Activated naive CD4-positive, alpha-beta T cell treated with anti-CD3 and anti-CD28 coated beads, Interleukin-2, amount 10 ng/mL, durations not matched to agents 7 days and 5 days (primary cell): ENCODE results near the gene CCR9.
A peak's percentile ranks its signal among the peaks of the same experiment; 100 is the strongest.
"Not testable (repeated sequence)": the region's sequence is repeated elsewhere in the genome, so short reads cannot be mapped to it uniquely, and the experiment has no call there.

Experiments used
- CTCF ChIA-PET: fragments of 350-600 bp; sonication (Branson Sonifier 250); formaldehyde crosslinking; loops from one replicate; lab custom pipeline; 2021; ENCODE audit warnings: antibody characterized with exemption; lab: Charles Lee
- DNase-seq: peaks from one replicate; pipeline ENCODE4 v3.0.0-alpha.2; 2020
- H3K27ac Mint-ChIP-seq: one replicate; pipeline ENCODE4 v1.8.0; 2021; ENCODE audit warnings: mild to moderate bottlenecking, moderate library complexity, mixed read lengths
- H3K27me3 Mint-ChIP-seq: one replicate; pipeline ENCODE4 v1.8.0; 2021; ENCODE audit warnings: mild to moderate bottlenecking, mixed read lengths
- H3K36me3 Mint-ChIP-seq: one replicate; pipeline ENCODE4 v1.8.0; 2021; ENCODE audit warnings: mixed read lengths
- H3K4me1 Mint-ChIP-seq: one replicate; pipeline ENCODE4 v1.8.0; 2021; ENCODE audit warnings: mixed read lengths
- H3K4me3 Mint-ChIP-seq: one replicate; pipeline ENCODE4 v1.8.0; 2021; ENCODE audit warnings: mild to moderate bottlenecking, moderate library complexity, mixed read lengths
- H3K9me3 Mint-ChIP-seq: one replicate; pipeline ENCODE4 v1.8.0; 2021; ENCODE audit warnings: mixed read lengths

The CCR9 gene

GRCh38 chr3:45885979-45886705 lies at the start of gene CCR9:
Gene CCR9, plus strand, starts transcription at chr3:45886543. Its CDS starts 8,391 bp downstream, at chr3:45894934.
- CTCF ChIA-PET: no interaction called here
- Mint-ChIP-seq H3K27ac (no peak within 1 kb of the TSS), H3K27me3 (peaks cover 43% of the 10 kb centered on the region)

DNA sequence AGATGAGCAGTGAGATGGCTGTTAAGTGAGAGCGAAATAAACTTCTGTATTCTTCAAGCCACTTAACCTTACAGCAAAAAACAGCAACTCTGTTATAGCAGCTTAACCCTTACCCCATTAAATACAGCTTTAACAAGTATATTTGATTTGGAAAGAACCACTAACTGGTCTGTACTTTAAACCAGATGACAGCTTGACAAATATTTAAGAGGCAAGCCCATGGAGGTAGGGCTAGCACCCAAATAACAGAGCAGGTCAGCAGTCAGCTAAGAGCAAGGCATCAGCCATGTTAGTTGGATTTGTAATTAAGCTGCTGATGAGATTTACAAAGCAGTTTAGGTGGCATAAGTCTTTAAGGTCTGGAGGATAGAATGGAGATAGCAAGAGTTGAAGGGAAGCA lies 47.9 kb upstream of the CCR9 start:
- Mint-ChIP-seq H3K27ac (no peak overlapping the region), H3K27me3 (peaks cover 33% of the 10 kb centered on the region), H3K9me3 (no peaks in the 10 kb centered on the region), H3K4me3 (no peak overlapping the region), H3K36me3 (no peaks in the 10 kb centered on the region), H3K4me1 (peaks cover 21% of the 10 kb centered on the region)
- DNase-seq: no peak
- CTCF ChIA-PET: no interaction called here

More at GRCh38 chr3:45885979-45886705, at the start of gene CCR9:
- Mint-ChIP-seq H3K9me3 (no peaks in the 10 kb centered on the region), H3K36me3 (no peaks in the 10 kb centered on the region), H3K4me1 (peaks cover 7% of the 10 kb centered on the region), H3K4me3 (no peak within 1 kb of the TSS)
- no peak for DNase-seq

DNA sequence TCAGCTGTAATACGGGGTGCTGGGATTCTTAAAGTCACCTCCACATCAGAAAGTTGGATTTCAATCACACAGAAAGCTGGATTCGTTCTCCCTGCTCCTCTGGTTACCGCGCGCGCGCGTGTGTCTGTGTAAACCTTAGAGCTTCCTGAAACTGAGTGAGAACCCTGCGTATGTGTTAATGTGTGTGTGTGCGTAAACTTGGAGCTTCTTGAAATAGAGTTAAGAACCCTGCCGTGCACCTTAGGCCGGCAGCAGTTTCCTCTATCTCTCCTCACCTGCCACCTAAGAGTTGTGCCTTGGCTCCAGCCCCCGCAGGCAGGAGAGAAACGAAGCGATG lies 45.0 kb upstream of the CCR9 start:
- H3K27ac Mint-ChIP-seq: peak overlapping the region; percentile 65
- peak; percentile 50 for DNase-seq
- H3K36me3 Mint-ChIP-seq: no peaks in the 10 kb centered on the region
- H3K4me3 Mint-ChIP-seq: peak overlapping the region; percentile 88
- no peaks in the 10 kb centered on the region for H3K9me3 Mint-ChIP-seq
- peaks cover 25% of the 10 kb centered on the region for H3K4me1 Mint-ChIP-seq
- CTCF ChIA-PET: interaction anchor here (1.1 to 1.6 kb wide), 7 partner anchors 80 to 531 kb away, joined by 3 to 7 read pairs (median 4); no protein-coding TSS in a partner anchor
- peaks cover 43% of the 10 kb centered on the region for H3K27me3 Mint-ChIP-seq

DNA sequence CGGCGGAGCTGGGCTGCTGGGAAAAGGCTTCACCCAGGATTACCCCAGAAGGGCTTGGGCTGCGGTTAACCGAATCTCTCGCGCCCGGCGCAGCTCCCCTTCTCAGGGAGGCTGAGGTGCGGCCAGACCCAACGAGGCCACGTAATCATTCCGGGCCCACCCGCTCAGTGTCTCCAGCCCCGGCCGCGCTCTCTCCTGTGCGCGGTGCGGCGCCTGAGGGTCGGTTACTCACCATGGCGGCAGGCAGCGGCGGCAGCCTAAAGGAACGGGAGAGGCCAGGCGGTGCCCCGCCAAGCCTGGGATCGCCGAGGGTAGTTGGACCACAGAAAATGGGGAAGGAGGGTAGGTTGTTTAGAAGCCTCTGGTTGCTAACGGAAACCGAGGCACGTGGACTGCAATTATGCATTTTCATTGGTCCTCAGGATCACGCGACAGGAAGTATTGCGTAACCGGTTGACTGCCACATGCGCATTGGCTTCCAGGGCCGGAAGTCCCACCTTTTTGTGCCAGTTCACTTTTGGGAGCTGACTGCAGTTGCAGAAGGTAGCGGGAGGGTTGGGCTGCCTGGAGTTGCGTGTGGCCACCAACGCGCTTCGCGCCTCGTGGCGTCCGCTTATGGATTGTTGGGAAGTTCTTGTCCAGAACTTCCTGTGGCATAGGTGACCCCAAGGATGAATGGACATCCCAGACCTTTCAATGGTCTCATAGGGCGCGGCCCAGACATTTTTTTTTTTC lies 44.4 kb upstream of the CCR9 start, which contains the start of gene LZTFL1:
TSS of gene LZTFL1 (minus strand) at position 363 of the 735 bp plus-strand sequence. CDS start at position 235, 128 bp downstream.
- peak within 1 kb of the TSS; percentile 88 for H3K4me3 Mint-ChIP-seq
- DNase-seq: peak; percentile 95
- H3K9me3 Mint-ChIP-seq: no peaks in the 10 kb centered on the region
- peaks cover 25% of the 10 kb centered on the region for H3K4me1 Mint-ChIP-seq
- no peaks in the 10 kb centered on the region for H3K36me3 Mint-ChIP-seq
- H3K27me3 Mint-ChIP-seq: peaks cover 48% of the 10 kb centered on the region
- peak within 1 kb of the TSS; percentile 65 for H3K27ac Mint-ChIP-seq
- CTCF ChIA-PET: interaction anchor here (1.1 to 1.6 kb wide), 7 partner anchors 81 to 531 kb away, joined by 3 to 7 read pairs (median 4); no protein-coding TSS in a partner anchor

DNA sequence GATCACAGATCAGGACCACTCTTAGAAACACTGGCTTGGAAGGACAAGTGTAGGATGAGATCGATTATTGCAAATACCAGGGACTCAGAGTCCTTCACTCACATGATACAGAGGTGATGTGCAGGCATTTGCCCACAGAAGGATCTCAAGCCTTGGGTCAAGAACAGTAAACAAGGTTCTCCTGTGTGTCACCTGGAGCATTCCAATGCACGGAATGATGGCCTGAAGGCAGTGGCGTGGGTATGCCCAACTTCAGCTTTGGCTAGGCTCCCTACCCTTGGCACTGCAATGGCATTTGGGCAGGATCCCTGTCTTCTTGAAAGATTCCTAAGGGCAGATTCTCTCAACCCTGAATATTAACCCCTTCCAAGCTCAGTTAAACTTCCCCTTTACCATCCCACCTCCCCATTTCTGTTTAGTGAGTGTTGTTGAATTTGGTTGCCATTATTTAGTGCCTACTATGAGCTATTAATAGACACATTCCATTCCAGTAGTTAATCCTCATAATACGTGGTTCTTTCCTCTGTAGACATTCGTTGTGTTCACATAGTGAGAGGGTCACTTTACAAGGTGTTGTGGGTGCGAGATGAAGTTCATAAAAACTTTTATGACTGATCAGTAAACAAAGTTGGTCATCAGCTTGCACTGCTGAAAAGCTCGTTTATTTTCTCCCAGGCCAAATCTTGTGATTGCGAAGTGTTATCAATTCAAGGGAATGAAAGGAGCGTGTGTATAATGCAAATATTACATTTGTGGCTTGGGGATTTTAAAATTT lies 43.3 kb upstream of the CCR9 start:
- Mint-ChIP-seq H3K27me3 (peaks cover 58% of the 10 kb centered on the region), H3K4me1 (peaks cover 25% of the 10 kb centered on the region), H3K27ac (no peak overlapping the region), H3K9me3 (no peaks in the 10 kb centered on the region), H3K36me3 (no peaks in the 10 kb centered on the region), H3K4me3 (peak overlapping the region; percentile 88)
- no peak for DNase-seq
- CTCF ChIA-PET: interaction anchor here (1.1 kb wide), 1 partner anchor 236 kb away, joined by 3 read pairs; no protein-coding TSS in a partner anchor

DNA sequence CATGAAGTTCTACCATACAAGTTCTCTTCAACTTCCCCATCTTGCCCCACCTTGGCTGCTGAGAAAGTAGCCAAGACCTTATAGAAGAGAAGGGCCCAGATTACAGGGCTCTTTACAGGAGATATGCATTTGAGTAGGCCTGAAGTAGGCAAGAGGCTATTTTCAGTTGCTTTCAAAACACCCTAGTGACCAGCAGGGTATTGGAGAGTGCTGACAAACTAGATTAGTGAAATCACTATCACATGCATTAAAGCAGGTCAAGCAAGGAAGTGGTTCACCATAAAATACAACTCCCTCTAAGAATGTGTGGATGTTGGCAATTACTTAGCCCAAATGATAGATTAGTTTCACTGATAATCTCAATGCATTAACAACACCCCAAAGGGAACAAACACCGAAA lies 41.7 kb upstream of the CCR9 start:
- no peaks in the 10 kb centered on the region for H3K36me3 Mint-ChIP-seq
- no peak overlapping the region for H3K4me3 Mint-ChIP-seq
- peaks cover 56% of the 10 kb centered on the region for H3K27me3 Mint-ChIP-seq
- no peak for DNase-seq
- H3K27ac Mint-ChIP-seq: no peak overlapping the region
- peaks cover 25% of the 10 kb centered on the region for H3K4me1 Mint-ChIP-seq
- H3K9me3 Mint-ChIP-seq: no peaks in the 10 kb centered on the region
- CTCF ChIA-PET: interaction anchor here (0.6 kb wide), 1 partner anchor 23 kb away, joined by 3 read pairs; no protein-coding TSS in a partner anchor

DNA sequence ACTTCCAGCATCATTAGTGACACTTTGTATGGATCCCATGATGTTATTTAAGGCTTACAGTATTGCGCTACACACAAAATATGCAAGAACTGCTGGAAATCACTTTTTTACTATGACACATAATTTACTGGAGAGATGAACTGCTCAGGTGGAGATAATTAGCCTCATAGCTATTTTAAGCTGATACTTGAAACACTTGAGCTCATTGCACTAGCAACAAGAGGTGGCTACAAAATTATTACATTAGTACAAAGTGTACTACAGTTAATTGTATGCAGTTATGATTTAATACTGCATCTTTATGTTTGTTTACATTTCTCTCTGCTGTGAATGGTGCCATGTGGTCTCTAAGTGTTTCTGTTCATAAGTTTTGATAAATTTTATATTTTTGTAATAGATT lies 38.0 kb upstream of the CCR9 start:
- no peak for DNase-seq
- Mint-ChIP-seq H3K27ac (no peak overlapping the region), H3K9me3 (no peaks in the 10 kb centered on the region), H3K4me1 (peaks cover 15% of the 10 kb centered on the region), H3K4me3 (no peak overlapping the region), H3K36me3 (no peaks in the 10 kb centered on the region), H3K27me3 (peaks cover 55% of the 10 kb centered on the region)
- CTCF ChIA-PET: interaction anchor here (0.8 kb wide), 1 partner anchor 15 kb away, joined by 3 read pairs; no protein-coding TSS in a partner anchor

GRCh38 chr3:45852828-45853227 lies 33.5 kb upstream of the CCR9 start:
- CTCF ChIA-PET: no interaction called here
- Mint-ChIP-seq H3K27ac (peak overlapping the region; percentile 22), H3K36me3 (peaks cover 2% of the 10 kb centered on the region), H3K4me3 (no peak overlapping the region), H3K4me1 (peaks cover 23% of the 10 kb centered on the region), H3K9me3 (peaks cover 5% of the 10 kb centered on the region), H3K27me3 (peaks cover 67% of the 10 kb centered on the region)
- DNase-seq: no peak

DNA sequence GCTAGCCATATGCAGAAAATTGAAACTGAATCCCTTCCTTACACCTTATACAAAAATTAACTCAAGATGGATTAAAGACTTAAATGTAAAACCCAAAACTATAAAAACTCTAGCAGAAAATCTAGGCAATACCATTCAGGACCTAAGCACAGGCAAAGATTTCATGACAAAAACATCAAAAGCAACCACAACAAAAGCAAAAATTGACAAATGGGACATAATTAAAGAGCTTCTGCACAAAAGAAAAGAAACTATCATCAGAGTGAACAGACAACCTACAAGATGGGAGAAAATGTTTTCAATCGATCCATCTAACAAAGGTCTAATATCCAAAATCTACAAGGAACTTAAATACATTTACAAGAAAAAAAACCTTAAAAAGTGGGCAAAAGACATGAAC lies 30.0 kb upstream of the CCR9 start:
- H3K4me3 Mint-ChIP-seq, DNase-seq, H3K36me3 Mint-ChIP-seq, H3K9me3 Mint-ChIP-seq, CTCF ChIA-PET, H3K27ac Mint-ChIP-seq: not testable (repeated sequence)
- Mint-ChIP-seq H3K4me1 (peaks cover 31% of the 10 kb centered on the region), H3K27me3 (peaks cover 73% of the 10 kb centered on the region)

- H3K36me3 Mint-ChIP-seq, H3K4me3 Mint-ChIP-seq, DNase-seq, H3K9me3 Mint-ChIP-seq, CTCF ChIA-PET, H3K27ac Mint-ChIP-seq: not testable (repeated sequence)
- H3K4me1 Mint-ChIP-seq: peaks cover 35% of the 10 kb centered on the region
- H3K27me3 Mint-ChIP-seq: peaks cover 66% of the 10 kb centered on the region
Observed at GRCh38 chr3:45857024-45857423, 29.3 kb upstream of the CCR9 start.

DNA sequence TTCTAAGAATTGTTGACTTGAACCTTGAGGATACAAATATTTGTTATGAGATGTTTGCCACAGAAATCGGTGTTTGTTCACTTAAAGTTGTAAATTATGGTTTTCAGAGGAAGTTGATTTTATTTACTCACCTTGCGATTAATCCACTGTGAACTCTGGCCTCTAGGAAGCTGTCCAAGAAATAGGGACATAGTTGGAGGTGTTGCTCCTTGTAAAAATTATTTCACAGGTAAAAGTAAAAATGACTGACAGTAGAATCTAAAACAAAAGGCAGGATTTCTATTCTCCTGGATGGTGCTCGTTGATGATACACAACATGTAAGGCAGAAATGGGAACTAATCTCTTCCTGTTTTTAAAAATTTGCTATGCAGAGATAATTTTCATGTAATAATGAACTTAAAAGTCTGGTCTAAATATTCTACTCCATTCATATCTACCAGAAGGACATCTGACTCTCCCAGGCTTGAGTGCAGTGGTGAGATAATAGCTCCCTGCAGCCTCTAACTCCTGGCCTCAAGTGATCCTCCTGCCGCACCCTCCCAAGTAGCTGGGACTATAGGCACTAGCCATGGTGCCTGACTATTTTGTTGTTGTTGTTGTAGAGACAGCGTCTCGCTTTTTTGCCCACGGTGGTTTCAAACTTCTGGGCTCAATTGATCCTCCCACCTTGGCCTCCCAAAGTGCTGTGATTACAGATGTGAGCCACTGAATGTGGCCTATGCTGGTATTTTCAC lies 27.4 kb upstream of the CCR9 start:
- Mint-ChIP-seq H3K27ac (no peak overlapping the region), H3K4me1 (peaks cover 28% of the 10 kb centered on the region), H3K36me3 (peaks cover 2% of the 10 kb centered on the region), H3K4me3 (no peak overlapping the region), H3K9me3 (peaks cover 12% of the 10 kb centered on the region), H3K27me3 (peaks cover 72% of the 10 kb centered on the region)
- CTCF ChIA-PET: no interaction called here
- no peak for DNase-seq

GRCh38 chr3:45860481-45860880 lies 25.9 kb upstream of the CCR9 start:
- H3K9me3 Mint-ChIP-seq: peaks cover 12% of the 10 kb centered on the region
- H3K27me3 Mint-ChIP-seq: peaks cover 67% of the 10 kb centered on the region
- H3K36me3 Mint-ChIP-seq: peaks cover 2% of the 10 kb centered on the region
- CTCF ChIA-PET: no interaction called here
- no peak overlapping the region for H3K4me3 Mint-ChIP-seq
- no peak overlapping the region for H3K27ac Mint-ChIP-seq
- H3K4me1 Mint-ChIP-seq: peaks cover 37% of the 10 kb centered on the region
- DNase-seq: no peak

DNA sequence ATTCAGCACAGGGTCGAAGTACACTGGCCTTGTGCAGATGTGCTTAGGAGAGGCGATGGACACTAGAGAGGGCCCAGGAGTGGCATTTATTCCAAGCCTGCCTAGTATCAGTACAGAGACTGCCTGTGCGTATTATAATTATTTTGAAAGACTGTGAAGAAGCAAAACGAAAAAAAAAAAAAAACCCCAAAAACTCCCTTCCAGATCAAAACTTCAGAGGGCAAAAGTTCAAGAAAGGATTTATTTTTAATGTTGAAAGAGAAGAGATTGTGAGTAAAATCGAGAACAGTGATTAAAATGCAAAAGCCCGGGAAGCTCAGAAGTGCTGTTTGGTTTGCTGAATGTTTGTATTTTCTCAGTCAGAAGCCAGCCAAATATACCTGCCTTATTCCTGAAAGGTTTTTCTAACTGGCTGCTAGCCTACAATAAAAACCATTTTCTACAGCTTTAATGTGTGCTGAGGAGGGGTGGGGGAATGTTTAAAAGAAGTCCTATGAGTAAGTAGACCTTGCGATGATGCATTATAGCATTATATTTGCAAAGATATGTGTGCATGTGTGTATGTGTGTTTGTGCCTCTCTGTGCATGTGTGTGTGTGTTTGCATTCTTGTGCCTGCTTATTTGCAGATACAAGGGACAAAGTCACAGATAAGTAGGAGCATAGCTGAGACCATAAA lies 25.2 kb upstream of the CCR9 start:
- Mint-ChIP-seq H3K4me3 (no peak overlapping the region), H3K9me3 (peaks cover 10% of the 10 kb centered on the region), H3K36me3 (peaks cover 2% of the 10 kb centered on the region), H3K27ac (no peak overlapping the region), H3K4me1 (peaks cover 35% of the 10 kb centered on the region), H3K27me3 (peaks cover 66% of the 10 kb centered on the region)
- DNase-seq: no peak
- CTCF ChIA-PET: interaction anchor here (1.1 kb wide), 1 partner anchor 216 kb away, joined by 3 read pairs; no protein-coding TSS in a partner anchor
